IMR-90 (cell line): Measurements from ENCODE around the gene TRIM40.

Experiments used
- BHLHE40 ChIP-seq: fragments of 150-350 bp; IDR thresholded peaks from 2 replicates; pipeline ENCODE4 v1.6.1; 2016; ENCODE audit warnings: mild to moderate bottlenecking, low read depth, low read length
- CEBPB ChIP-seq: IDR thresholded peaks from 2 replicates; pipeline ENCODE4 v1.6.1; 2012; ENCODE audit warnings: low read depth, low read length, improper control_type of control experiment
- CHD1 ChIP-seq: IDR thresholded peaks from 2 replicates; pipeline ENCODE4 v1.6.1; 2012; ENCODE audit warnings: low read depth, low read length, improper control_type of control experiment
- CTCF ChIP-seq: conservative IDR thresholded peaks from 2 replicates; pipeline ENCODE4 v1.5.1; 2012; ENCODE audit warnings: mild to moderate bottlenecking, low read depth, low read length, improper control_type of control experiment
- FOS ChIP-seq: fragments of 150-350 bp; IDR thresholded peaks from 2 replicates; pipeline ENCODE4 v1.6.1; 2016; ENCODE audit warnings: low read depth, low read length
- MXI1 ChIP-seq: IDR thresholded peaks from 2 replicates; pipeline ENCODE4 v1.6.1; 2012; ENCODE audit warnings: low read depth, mild to moderate bottlenecking, low read length, moderate library complexity, borderline replicate concordance
- POLR2A ChIP-seq: IDR thresholded peaks from 2 replicates; pipeline ENCODE4 v1.6.1; 2012; ENCODE audit warnings: mild to moderate bottlenecking, low read depth, low read length
- RAD21 ChIP-seq: IDR thresholded peaks from 2 replicates; pipeline ENCODE4 v1.6.1; 2012; ENCODE audit warnings: low read length, improper control_type of control experiment
- RCOR1 ChIP-seq: IDR thresholded peaks from 2 replicates; pipeline ENCODE4 v1.6.1; 2012; ENCODE audit warnings: mild to moderate bottlenecking, low read length, improper control_type of control experiment; ENCODE audit not compliant: insufficient replicate concordance
- RFX5 ChIP-seq: IDR thresholded peaks from 2 replicates; pipeline ENCODE4 v1.8.0; 2012; ENCODE audit warnings: low read depth, mild to moderate bottlenecking, low read length, moderate library complexity

- TF ChIP-seq CTCF = no peak
- TF ChIP-seq RCOR1 = no peak
- TF ChIP-seq RFX5 = no peak
- no peak for TF ChIP-seq MXI1
- TF ChIP-seq BHLHE40 = no peak
- no peak for TF ChIP-seq POLR2A
- no peak for TF ChIP-seq FOS
- no peak for TF ChIP-seq RAD21
- TF ChIP-seq CHD1 = no peak
- no peak for TF ChIP-seq CEBPB
Observed at GRCh38 chr6:30185846-30186484, 50.0 kb downstream of the TRIM40 start.
